Transverse colon (tissue), 4 donors: ENCODE measurements around the gene RBBP8. TPM values are rescaled to one million over a fixed set of nuclear protein-coding genes. Genes with fewer than 3 reads are reported as not detected.

Source experiments
- DNase-seq: peaks from one replicate; pipeline ENCODE4 v3.0.0-alpha.2; 2019
- H3K27ac ChIP-seq, 4 donors: fragments of 200-600 bp; sonication (generic); 2 replicates each; pipeline ENCODE4 v1.5.1; 2016 to 2018; ENCODE audit warnings: inconsistent platforms in 4 of 4
- H3K27me3 ChIP-seq: fragments of 200-600 bp; sonication (generic); 2 replicates; pipeline ENCODE4 v1.5.1; 2017; ENCODE audit warnings: inconsistent platforms
- H3K36me3 ChIP-seq, 4 donors: fragments of 200-600 bp; sonication (generic); 2 replicates each; pipeline ENCODE4 v1.5.1; 2017 to 2019; ENCODE audit warnings: inconsistent platforms in 4 of 4
- H3K4me1 ChIP-seq, 4 donors: fragments of 200-600 bp; sonication (generic); 2 replicates each; pipeline ENCODE4 v1.5.1; 2017 to 2020; ENCODE audit warnings: inconsistent platforms in 4 of 4
- H3K4me3 ChIP-seq, 4 donors: fragments of 200-600 bp; sonication (generic); 1 replicate in 1 of 4; 2 replicates in 3 of 4; pipeline versions ENCODE4 v1.5.1 to v1.6.1; 2017 to 2019; ENCODE audit warnings: inconsistent platforms in 4 of 4
- H3K9me3 ChIP-seq, 2 donors: fragments of 200-600 bp; sonication (generic); 2 replicates each; pipeline ENCODE4 v1.5.1; 2017 to 2019; ENCODE audit warnings: inconsistent platforms in 2 of 2
- EP300 ChIP-seq: sonication (generic); formaldehyde crosslinking; IDR thresholded peaks from one replicate; pipeline ENCODE4 v1.6.1; 2017; ENCODE audit warnings: antibody characterized with exemption, low read depth
- POLR2A ChIP-seq: fragments of 450-650 bp; IDR thresholded peaks from one replicate; pipeline ENCODE4 v1.6.1; 2016; ENCODE audit warnings: antibody characterized with exemption, mild to moderate bottlenecking, moderate library complexity
- POLR2AphosphoS5 ChIP-seq, 3 donors: sonication (generic); formaldehyde crosslinking; IDR thresholded peaks; one replicate each; pipeline ENCODE4 v1.6.1; 2016; ENCODE audit warnings: antibody characterized with exemption in 3 of 3
- WGBS, 2 donors: methylation state at CpG; one replicate each; pipeline ENCODE4 v1.1.5; 2018; ENCODE audit warnings: low coverage in 1 of 2; 5-methylcytosine and 5-hydroxymethylcytosine counted together
- in situ Hi-C, 4 donors: fragments of 200-750 bp; cut with MboI; loops; one replicate each; pipeline versions ENCODE4 v1.15.0 to v1.15.1; 2017; ENCODE audit warnings: low sequenced_read_pairs in 3 of 4, low pct_ligation_motif_present in 1 of 4, low pct_unique_long_range_greater_than_20kb in 1 of 4
- intact Hi-C: fragments of 100-400 bp; cut with DNase I; formaldehyde crosslinking; loops from one replicate; pipeline ENCODE4 v1.15.1; 2023; ENCODE audit warnings: low total_unique reads
- total RNA-seq, 4 donors: library from RNA; depleted of rRNA; stranded (reverse); fragments of >200 nt; gene quantifications; one replicate each; pipeline ENCODE4 v1.1.0, GENCODE V29; 2016
- TF ChIP-seq, protein P1 (sequence below), 5 experiments: fragments of 200-600 bp in 3 of 5; fragments of 450-650 bp in 2 of 5; sonication (generic) in 3 of 5; IDR thresholded peaks; 1 replicate in 2 of 5; 2 replicates in 3 of 5; pipeline ENCODE4 v1.5.1; 2016 to 2017; ENCODE audit warnings: antibody characterized with exemption in 5 of 5, inconsistent platforms in 3 of 5, mild to moderate bottlenecking in 2 of 5, moderate library complexity in 1 of 5

The RBBP8 gene
- total RNA-seq, 4 donors from 2014 or later: 20.7 to 44.1 (median 38.6) TPM

DNA sequence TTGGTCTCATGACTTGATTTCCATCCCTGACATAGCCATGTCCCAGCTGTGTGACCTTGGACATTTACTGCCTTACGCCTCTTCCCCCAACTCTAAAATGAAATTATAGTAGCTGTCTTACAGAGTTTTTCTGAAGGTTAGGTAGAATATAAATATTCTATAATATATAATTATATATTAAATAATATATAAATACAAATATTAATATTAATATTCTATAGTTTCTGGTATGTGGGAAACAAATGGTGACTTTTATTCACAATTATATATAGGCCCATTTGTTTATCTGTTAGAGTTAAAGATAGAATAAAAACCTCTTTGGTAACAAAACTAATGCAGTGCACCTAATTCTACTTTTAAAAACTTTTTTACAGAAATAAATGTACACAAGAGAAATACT is 1.7 kb downstream of the RBBP8 start:
- no peak for DNase-seq
- no peak for TF ChIP-seq POLR2A
- TF ChIP-seq EP300: no peak
- TF ChIP-seq, protein P1, sequence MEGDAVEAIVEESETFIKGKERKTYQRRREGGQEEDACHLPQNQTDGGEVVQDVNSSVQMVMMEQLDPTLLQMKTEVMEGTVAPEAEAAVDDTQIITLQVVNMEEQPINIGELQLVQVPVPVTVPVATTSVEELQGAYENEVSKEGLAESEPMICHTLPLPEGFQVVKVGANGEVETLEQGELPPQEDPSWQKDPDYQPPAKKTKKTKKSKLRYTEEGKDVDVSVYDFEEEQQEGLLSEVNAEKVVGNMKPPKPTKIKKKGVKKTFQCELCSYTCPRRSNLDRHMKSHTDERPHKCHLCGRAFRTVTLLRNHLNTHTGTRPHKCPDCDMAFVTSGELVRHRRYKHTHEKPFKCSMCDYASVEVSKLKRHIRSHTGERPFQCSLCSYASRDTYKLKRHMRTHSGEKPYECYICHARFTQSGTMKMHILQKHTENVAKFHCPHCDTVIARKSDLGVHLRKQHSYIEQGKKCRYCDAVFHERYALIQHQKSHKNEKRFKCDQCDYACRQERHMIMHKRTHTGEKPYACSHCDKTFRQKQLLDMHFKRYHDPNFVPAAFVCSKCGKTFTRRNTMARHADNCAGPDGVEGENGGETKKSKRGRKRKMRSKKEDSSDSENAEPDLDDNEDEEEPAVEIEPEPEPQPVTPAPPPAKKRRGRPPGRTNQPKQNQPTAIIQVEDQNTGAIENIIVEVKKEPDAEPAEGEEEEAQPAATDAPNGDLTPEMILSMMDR (IDR thresholded peaks at IDR 0.05): no peak
- no peak for TF ChIP-seq POLR2AphosphoS5 (IDR thresholded peaks at IDR 0.05)
- intact Hi-C loops (no loop called here), in situ Hi-C loops (no loop called here)
- WGBS, 2 donors: 88 to 100% methylated on average over 1 of the region's 1 CpG
- peaks cover 0 to 12% (median 8%) of the 10 kb centered on the region in 4 donors for H3K4me1 ChIP-seq
- no peak overlapping the region for H3K4me3 ChIP-seq
- H3K9me3 ChIP-seq: no peaks in the 10 kb centered on the region
- H3K36me3 ChIP-seq: no peaks in the 10 kb centered on the region
- no peaks in the 10 kb centered on the region for H3K27me3 ChIP-seq
- H3K27ac ChIP-seq: no peak overlapping the region

GRCh38 chr18:22935431-22935830 is 2.3 kb downstream of the RBBP8 start:
- Histone ChIP-seq H3K27ac (no peak overlapping the region), H3K27me3 (no peaks in the 10 kb centered on the region), H3K36me3 (no peaks in the 10 kb centered on the region), H3K4me3 (no peak overlapping the region), H3K4me1 (peaks cover 0 to 12% (median 8%) of the 10 kb centered on the region in 4 donors), H3K9me3 (no peaks in the 10 kb centered on the region)
- intact Hi-C loops: no loop called here
- in situ Hi-C loops: no loop called here
- TF ChIP-seq, protein P1 (IDR thresholded peaks at IDR 0.05): no peak
- no peak for TF ChIP-seq EP300
- TF ChIP-seq POLR2A: no peak
- no peak for TF ChIP-seq POLR2AphosphoS5 (IDR thresholded peaks at IDR 0.05)
- DNase-seq: no peak
- WGBS, 2 donors: 33 to 61% methylated on average over 1 of the region's 1 CpG

DNA sequence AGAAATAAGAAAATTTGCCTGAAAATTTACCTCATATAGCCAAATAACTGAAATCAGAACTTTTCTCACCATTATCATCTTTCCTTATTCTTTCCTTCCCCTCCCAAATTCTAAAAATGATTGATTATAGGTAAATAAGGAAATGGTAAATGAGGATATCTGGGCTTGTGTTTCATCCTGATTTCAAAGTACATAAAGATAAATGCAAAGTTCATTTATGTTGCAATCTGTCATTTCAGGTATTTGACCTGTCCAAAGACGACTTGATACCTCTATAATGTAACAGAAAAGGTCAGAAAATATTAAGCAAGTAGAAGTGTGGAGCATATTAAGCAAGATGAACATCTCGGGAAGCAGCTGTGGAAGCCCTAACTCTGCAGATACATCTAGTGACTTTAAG is 3.4 kb downstream of the RBBP8 start:
- 83% methylated on average over 2 of the region's 2 CpGs for WGBS, 2 donors
- Histone ChIP-seq H3K4me1 (peaks cover 0 to 12% (median 8%) of the 10 kb centered on the region in 4 donors), H3K27ac (no peak overlapping the region), H3K27me3 (no peaks in the 10 kb centered on the region), H3K9me3 (no peaks in the 10 kb centered on the region), H3K36me3 (no peaks in the 10 kb centered on the region), H3K4me3 (no peak overlapping the region)
- TF ChIP-seq EP300 (no peak), POLR2A (no peak), POLR2AphosphoS5 (IDR thresholded peaks at IDR 0.05) (no peak)
- TF ChIP-seq, protein P1 (IDR thresholded peaks at IDR 0.05): no peak
- intact Hi-C loops: no loop called here
- in situ Hi-C loops: no loop called here
- DNase-seq: no peak

DNA sequence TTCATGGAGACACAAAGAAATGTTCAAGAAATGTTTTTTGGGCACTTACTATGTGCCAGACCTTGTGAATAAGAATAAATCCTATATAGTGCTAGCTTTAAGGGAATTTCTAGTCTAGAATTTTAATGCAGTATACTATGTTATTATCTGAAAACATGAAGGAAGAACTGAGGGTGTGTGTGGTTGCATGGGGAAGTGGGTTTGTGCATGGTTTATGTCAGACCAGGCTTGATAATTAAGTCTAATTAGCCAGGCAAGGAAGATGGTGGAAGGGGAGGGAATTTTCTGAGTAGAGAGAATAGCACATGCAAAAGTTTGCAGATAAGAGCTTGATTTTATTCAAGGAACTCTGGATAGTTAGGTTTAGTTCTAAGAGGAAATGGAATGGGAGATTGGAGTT is 6.5 kb downstream of the RBBP8 start:
- in situ Hi-C loops (no loop called here), intact Hi-C loops (no loop called here)
- no peak for DNase-seq

More for the DNA sequence above, 6.5 kb downstream of the RBBP8 start:
- no peaks in the 10 kb centered on the region for H3K9me3 ChIP-seq
- H3K36me3 ChIP-seq: no peaks in the 10 kb centered on the region
- H3K4me3 ChIP-seq: no peak overlapping the region
- no peak overlapping the region for H3K27ac ChIP-seq
- H3K27me3 ChIP-seq: no peaks in the 10 kb centered on the region
- TF ChIP-seq, protein P1 (IDR thresholded peaks at IDR 0.05): no peak
- TF ChIP-seq EP300: no peak
- no peak for TF ChIP-seq POLR2AphosphoS5 (IDR thresholded peaks at IDR 0.05)
- no peak for TF ChIP-seq POLR2A
- H3K4me1 ChIP-seq: no peaks in the 10 kb centered on the region
